ENCODE data around the gene SNRPA.

- TF ChIP-seq EZH2phosphoT487 (IDR thresholded peaks at IDR 0.05; ENCODE audit: borderline replicate concordance, low read depth, low read length) (no peak), CTCF (conservative IDR thresholded peaks at IDR 0.05; ENCODE audit: low read length) (no peak)
Observed at GRCh38 chr19:40742886-40743285, 8.1 kb upstream of the SNRPA start.

Measured in OCI-LY7 (cell line).